HepG2 (cell line): Measurements from ENCODE around the gene PIK3C3. TPM values are rescaled to one million over a fixed set of nuclear protein-coding genes. Genes with fewer than 3 reads are reported as not detected.

ENCODE experiments used
- ATAC-seq: fragments of 200-7000 bp; cut with Tn5 transposase; 3 replicates; pipeline ENCODE4 v1.9.1; 2020; ENCODE audit warnings: mild to moderate bottlenecking, moderate library complexity
- BruUV-seq: library from RNA; stranded (reverse); fragments of 400-500 nt; replicated peaks from 2 replicates; lab custom pipeline; 2021; lab: Mats Ljungman, UMichigan
- CTCF ChIA-PET: fragments of 300-600 bp; formaldehyde crosslinking; extraction: SDS; loops from one replicate; lab custom pipeline; 2021; ENCODE audit warnings: low total read pairs, inconsistent platforms, low intra/inter-chr PET ratio; lab: Yijun Ruan, JAX
- POLR2A ChIA-PET: fragments of 350-600 bp; sonication (Branson Sonifier 250); formaldehyde crosslinking; loops from one replicate; lab custom pipeline; 2020; ENCODE audit warnings: antibody characterized with exemption, inconsistent platforms; lab: Yijun Ruan, JAX
- DNase-seq: peaks from one replicate; pipeline ENCODE4 v3.0.0-alpha.2; 2015; ENCODE audit warnings: low spot score
- FAIRE-seq: peaks from 3 replicates; lab custom pipeline; 2011; peaks lifted over from hg19 to GRCh38; lab: Jason Lieb, UNC
- H2AFZ ChIP-seq: one replicate; pipeline ENCODE4 v1.6.1; 2011; ENCODE audit warnings: low read length, inconsistent platforms
- H3K27ac ChIP-seq: fragments of 300-600 bp; 3 replicates; pipeline ENCODE4 v1.8.0; 2011; ENCODE audit warnings: mixed run types, mild to moderate bottlenecking, mixed read lengths, low read length, inconsistent platforms; ENCODE audit not compliant: insufficient read depth; ENCODE audit errors: extremely low read length
- H3K27me3 ChIP-seq, 2 experiments: fragments of 200-600 bp in 1 of 2; 2 replicates in 1 of 2; 3 replicates in 1 of 2; pipeline versions ENCODE4 v1.6.0 to v1.8.0; 2011; ENCODE audit warnings: low read length in 2 of 2, mild to moderate bottlenecking in 2 of 2, moderate library complexity in 2 of 2, inconsistent platforms in 1 of 2; ENCODE audit not compliant: insufficient read depth in 2 of 2, control insufficient read depth in 1 of 2
- H3K36me3 ChIP-seq, 2 experiments: fragments of 200-600 bp in 1 of 2; replicated peaks in 1 of 2; 2 replicates in 1 of 2; 3 replicates in 1 of 2; pipeline versions ENCODE4 v1.5.1 to v1.8.0; 2011; ENCODE audit warnings: low read length in 2 of 2, inconsistent platforms in 1 of 2; ENCODE audit not compliant: insufficient read depth in 2 of 2, control insufficient read depth in 1 of 2
- H3K4me1 ChIP-seq: 2 replicates; pipeline ENCODE4 v1.5.1; 2012; ENCODE audit warnings: low read length, inconsistent platforms; ENCODE audit not compliant: insufficient read depth
- H3K4me2 ChIP-seq: 2 replicates; pipeline ENCODE4 v1.6.0; 2011; ENCODE audit warnings: low read depth, low read length, inconsistent platforms
- H3K4me3 ChIP-seq, 3 experiments: fragments of 200-600 bp in 1 of 3; sonication (generic), shearing (Covaris generic) in 1 of 3; replicated peaks in 1 of 3; 2 replicates each; pipeline ENCODE4 v1.5.1; 2011 to 2016; ENCODE audit warnings: low read length in 3 of 3, inconsistent platforms in 2 of 3, low read depth in 2 of 3, mild to moderate bottlenecking in 2 of 3, control low read depth in 1 of 3, mixed read lengths in 1 of 3; ENCODE audit not compliant: insufficient read depth in 1 of 3
- H3K79me2 ChIP-seq: one replicate; pipeline ENCODE4 v1.6.1; 2011; ENCODE audit warnings: low read length, inconsistent platforms; ENCODE audit not compliant: insufficient read depth
- H3K9ac ChIP-seq: 2 replicates; pipeline ENCODE4 v1.6.0; 2011; ENCODE audit warnings: mild to moderate bottlenecking, low read depth, low read length, inconsistent platforms; ENCODE audit not compliant: insufficient read depth
- H3K9me3 ChIP-seq: 2 replicates; pipeline ENCODE4 v1.5.1; 2012; ENCODE audit warnings: mild to moderate bottlenecking, low read length
- H4K20me1 ChIP-seq: 2 replicates; pipeline ENCODE4 v1.6.0; 2011; ENCODE audit warnings: inconsistent platforms, mild to moderate bottlenecking, low read length, moderate library complexity; ENCODE audit not compliant: insufficient read depth
- DPF2 ChIP-seq: sonication (generic); formaldehyde crosslinking; IDR thresholded peaks from 2 replicates; pipeline ENCODE4 v1.4.0; 2020; ENCODE audit warnings: mild to moderate bottlenecking, low read depth, missing genetic modification reagents, borderline replicate concordance
- HHEX ChIP-seq: IDR thresholded peaks from 2 replicates; pipeline ENCODE4 v1.6.1; 2016; ENCODE audit warnings: control low read depth
- U2AF1 ChIP-seq: fragments of 200-400 bp; formaldehyde crosslinking; optimal IDR thresholded peaks from 2 replicates; pipeline ENCODE3; 2017; ENCODE audit warnings: mild to moderate bottlenecking, low read depth, low read length
- ZBTB39 ChIP-seq: sonication (generic); formaldehyde crosslinking; IDR thresholded peaks from 2 replicates; pipeline ENCODE4 v1.5.0; 2020; ENCODE audit warnings: missing genetic modification reagents
- ZNF550 ChIP-seq: sonication (generic); formaldehyde crosslinking; IDR thresholded peaks from 2 replicates; pipeline ENCODE4 v1.4.0; 2020; ENCODE audit warnings: mild to moderate bottlenecking, missing genetic modification reagents, borderline replicate concordance
- ZZZ3 ChIP-seq: sonication (generic); formaldehyde crosslinking; IDR thresholded peaks from 2 replicates; pipeline ENCODE4 v1.4.0; 2020; ENCODE audit warnings: missing genetic modification reagents, mild to moderate bottlenecking, borderline replicate concordance
- WGBS: methylation state at CpG from one replicate; pipeline ENCODE4 v1.1.6; 2017; ENCODE audit warnings: low lambda C conversion rate; 5-methylcytosine and 5-hydroxymethylcytosine counted together
- in situ Hi-C: cut with HindIII; loops from 2 replicates; pipeline ENCODE4 v1.10.0; 2017; ENCODE audit warnings: low pct_unique_long_range_greater_than_20kb; ENCODE audit not compliant: extremely low pct_ligation_motif_present
- intact Hi-C: fragments of 100-400 bp; cut with micrococcal nuclease; formaldehyde crosslinking; loops from one replicate; pipeline ENCODE4 v1.10.0; 2022; ENCODE audit not compliant: unreplicated experiment
- polyA plus RNA-seq, 8 experiments: library from polyadenylated mRNA; depleted of rRNA in 3 of 8; stranded (reverse) in 7 of 8; unstranded in 1 of 8; fragments of >200 nt; fragmentation: Illumina TruSeq in 4 of 8; extraction: Trizol in 4 of 8; gene quantifications; 2 replicates each; pipeline versions ENCODE4 v1.2.1 to v1.2.3, GENCODE V29; 2011 to 2016; ENCODE audit warnings: low read depth in 4 of 8, missing spikeins in 1 of 8, mixed read lengths in 1 of 8; ENCODE audit not compliant: insufficient read depth in 1 of 8
- total RNA-seq, 5 experiments: library from RNA; depleted of rRNA; stranded (reverse); fragments of >200 nt; fragmentation: Illumina TruSeq; extraction: Trizol; gene quantifications; 2 replicates each; pipeline ENCODE4 v1.2.3, GENCODE V29; 2016; ENCODE audit warnings: low read depth in 1 of 5

The PIK3C3 gene
- total and polyA plus RNA-seq, 2 of the 13 experiments (the other 11 are each of a cell fraction or from before 2014, with no cell fraction given), result 42.8 to 46.4 TPM

GRCh38 chr18:42107691-42108450 is 152.8 kb downstream of the PIK3C3 start:
- Histone ChIP-seq H3K9ac (no peak overlapping the region), H3K9me3 (no peaks in the 10 kb centered on the region), H4K20me1 (no peaks in the 10 kb centered on the region), H3K4me1 (peaks cover 11% of the 10 kb centered on the region), H3K79me2 (no peaks in the 10 kb centered on the region), H2AFZ (no peak overlapping the region), H3K36me3 (no peaks in the 10 kb centered on the region), H3K27me3 (no peaks in the 10 kb centered on the region; a peak in 1 of 5 replicates), H3K4me2 (no peak overlapping the region), H3K4me3 (no peak overlapping the region), H3K27ac (no peak overlapping the region)
- DNase-seq (no peak), FAIRE-seq (no peak), ATAC-seq (no peak)
- in situ Hi-C loops, result loop anchor here (25.0 kb wide), 1 partner anchor 1154 kb away; no protein-coding TSS in a partner anchor
- ChIA-PET CTCF (no interaction called here), POLR2A (no interaction called here)
- TF ChIP-seq ZZZ3 (no peak), DPF2 (no peak), ZBTB39 (no peak), HHEX (CRISPR knock-in tag) (no peak), U2AF1 (no peak), ZNF550 (no peak)
- WGBS, result 33% methylated on average over 10 of the region's 10 CpGs
- intact Hi-C loops, result no loop called here
- BruUV-seq, result no TSS peak
